Endodermal cell (in vitro differentiated cells): ENCODE measurements around the gene PHOX2A. TPM values are rescaled to one million over a fixed set of nuclear protein-coding genes. Genes with fewer than 3 reads are reported as not detected.
A peak's percentile ranks its signal among the peaks of the same experiment; 100 is the strongest.

Experiments
- DNase-seq: peaks from one replicate; pipeline ENCODE4 v3.0.0-alpha.2; 2017
- H3K27ac ChIP-seq: 2 replicates; pipeline ENCODE4 v1.5.1; 2013; ENCODE audit warnings: mild to moderate bottlenecking, low read depth, low read length, moderate library complexity
- H3K27me3 ChIP-seq: 2 replicates; pipeline ENCODE4 v1.6.1; 2013; ENCODE audit warnings: mild to moderate bottlenecking, low read length, moderate library complexity; ENCODE audit not compliant: insufficient read depth, control insufficient read depth, poor library complexity, severe bottlenecking
- H3K36me3 ChIP-seq: 2 replicates; pipeline ENCODE4 v1.7.0; 2013; ENCODE audit warnings: mild to moderate bottlenecking, low read length, moderate library complexity; ENCODE audit not compliant: control insufficient read depth, insufficient read depth
- H3K4me1 ChIP-seq: one replicate; pipeline ENCODE4 v1.7.0; 2013; ENCODE audit warnings: low read length; ENCODE audit not compliant: control insufficient read depth, insufficient read depth
- H3K4me3 ChIP-seq: 2 replicates; pipeline ENCODE4 v1.5.1; 2013; ENCODE audit warnings: mild to moderate bottlenecking, low read length, moderate library complexity
- H3K9ac ChIP-seq: 2 replicates; pipeline ENCODE4 v1.6.1; 2013; ENCODE audit warnings: mild to moderate bottlenecking, low read length, moderate library complexity; ENCODE audit not compliant: poor library complexity, severe bottlenecking; ENCODE audit errors: extremely low read depth
- H3K9me3 ChIP-seq: 2 replicates; pipeline ENCODE4 v1.6.1; 2013; ENCODE audit warnings: mild to moderate bottlenecking, low read length, moderate library complexity; ENCODE audit not compliant: control insufficient read depth
- H3K27ac Mint-ChIP-seq: 2 replicates; pipeline ENCODE4 v1.8.0; 2020; ENCODE audit warnings: mixed read lengths
- H3K27me3 Mint-ChIP-seq: 2 replicates; pipeline ENCODE4 v1.8.0; 2021; ENCODE audit warnings: mild to moderate bottlenecking, mixed read lengths; ENCODE audit not compliant: insufficient read depth
- H3K36me3 Mint-ChIP-seq: 2 replicates; pipeline ENCODE4 v1.8.0; 2020; ENCODE audit warnings: low read depth, mixed read lengths
- H3K4me1 Mint-ChIP-seq: 2 replicates; pipeline ENCODE4 v1.8.0; 2020; ENCODE audit warnings: mixed read lengths
- H3K4me3 Mint-ChIP-seq: 2 replicates; pipeline ENCODE4 v1.8.0; 2020; ENCODE audit warnings: mild to moderate bottlenecking, moderate library complexity, mixed read lengths
- H3K9me3 Mint-ChIP-seq: 2 replicates; pipeline ENCODE4 v1.8.0; 2020; ENCODE audit warnings: mild to moderate bottlenecking, mixed read lengths
- WGBS, 2 experiments: methylation state at CpG; one replicate each; pipeline versions ENCODE4 v1.1.5 to v1.1.7; 2013; ENCODE audit warnings: missing lambda C conversion rate in 2 of 2, mixed read lengths in 1 of 2; ENCODE audit not compliant: insufficient coverage in 1 of 2, insufficient read length in 1 of 2; 5-methylcytosine and 5-hydroxymethylcytosine counted together
- total RNA-seq, 2 donors: library from RNA; stranded (reverse); fragmentation: NEBNext Ultra II Directional in 1 of 2; extraction: Animal tissue kit (Norgen Biotek cat#: 25700) in 1 of 2; gene quantifications; 2 replicates in 1 of 2; 3 replicates in 1 of 2; pipeline ENCODE4 v1.2.1, GENCODE V29; 2021
- TF ChIP-seq, protein P1 (sequence below): fragments of 200-600 bp; sonication (generic); conservative IDR thresholded peaks from 2 replicates; pipeline ENCODE4 v1.5.0; 2021; ENCODE audit warnings: antibody characterized with exemption, mild to moderate bottlenecking

The PHOX2A gene
- total RNA-seq, 2 donors from 2014 or later = 0.92 TPM; not detected in 1

DNA sequence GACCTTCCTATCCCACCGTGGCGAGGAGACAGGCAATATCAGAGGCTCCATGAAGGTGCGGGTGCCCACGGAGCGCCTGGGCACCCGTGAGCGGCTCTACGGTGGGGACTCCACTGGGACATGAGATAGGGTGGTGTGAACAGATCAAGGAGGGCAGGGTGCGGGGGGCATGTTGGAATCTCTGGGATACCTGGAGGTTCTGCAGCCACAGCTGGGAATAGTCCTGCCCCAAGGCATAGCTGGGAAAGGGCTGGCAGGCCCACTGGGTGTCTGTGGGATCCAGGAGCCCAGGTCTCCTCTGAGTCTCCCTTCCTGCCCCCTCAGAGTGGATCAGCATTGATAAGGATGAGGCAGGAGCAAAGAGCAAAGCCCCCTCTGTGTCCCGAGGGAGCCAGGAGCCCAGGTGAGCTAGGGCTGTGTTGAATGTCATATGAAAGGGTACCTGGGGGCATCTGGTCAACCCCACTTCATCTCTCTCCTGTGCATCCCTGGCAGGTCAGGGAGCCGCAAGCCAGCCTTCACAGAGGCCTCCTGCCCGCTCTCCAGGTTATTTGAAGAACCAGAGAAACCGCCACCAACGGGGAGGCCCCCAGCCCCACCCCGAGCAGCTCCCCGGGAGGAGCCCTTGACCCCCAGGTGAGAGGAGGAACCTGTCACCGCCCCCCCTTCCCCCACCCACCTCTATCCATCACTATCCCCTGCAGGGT lies 8.5 kb downstream of the PHOX2A start:
- WGBS, 2 experiments = 95 to 97% methylated on average over 6 to 17 of the region's 17 CpGs
- no peak overlapping the region for H3K4me3 ChIP-seq

DNA sequence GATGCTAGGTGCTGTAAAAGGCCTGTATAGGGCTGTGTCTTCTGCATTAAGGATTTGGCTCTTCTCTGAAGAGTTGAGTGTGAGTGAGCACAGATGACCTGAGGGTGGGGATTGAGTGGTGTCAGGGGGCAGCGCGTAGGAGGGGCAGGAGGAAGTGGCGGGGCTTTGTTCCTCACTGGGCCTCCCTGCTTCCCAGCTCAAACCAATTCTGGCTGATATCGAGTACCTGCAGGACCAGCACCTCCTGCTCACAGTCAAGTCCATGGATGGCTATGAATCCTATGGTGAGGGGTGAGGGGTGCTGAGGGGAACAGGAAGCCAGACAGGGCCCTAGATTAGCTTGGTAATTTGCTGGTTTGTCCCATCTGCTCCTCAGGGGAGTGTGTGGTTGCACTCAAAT lies 9.1 kb downstream of the PHOX2A start:
- Mint-ChIP-seq H3K27ac (no peak overlapping the region), H3K27me3 (peaks cover 6% of the 10 kb centered on the region), H3K36me3 (peaks cover 68% of the 10 kb centered on the region), H3K9me3 (no peaks in the 10 kb centered on the region), H3K4me3 (no peak overlapping the region), H3K4me1 (peaks cover 9% of the 10 kb centered on the region)
- DNase-seq = no peak
- H3K4me3 ChIP-seq = no peak overlapping the region
- no peak overlapping the region for H3K27ac ChIP-seq
- H3K27me3 ChIP-seq = peaks cover 6% of the 10 kb centered on the region
- peaks cover 86% of the 10 kb centered on the region for H3K36me3 ChIP-seq
- H3K9me3 ChIP-seq = no peaks in the 10 kb centered on the region
- no peaks in the 10 kb centered on the region for H3K4me1 ChIP-seq
- WGBS, 2 experiments = 98 to 100% methylated on average over 4 of the region's 4 CpGs
- TF ChIP-seq, protein P1, sequence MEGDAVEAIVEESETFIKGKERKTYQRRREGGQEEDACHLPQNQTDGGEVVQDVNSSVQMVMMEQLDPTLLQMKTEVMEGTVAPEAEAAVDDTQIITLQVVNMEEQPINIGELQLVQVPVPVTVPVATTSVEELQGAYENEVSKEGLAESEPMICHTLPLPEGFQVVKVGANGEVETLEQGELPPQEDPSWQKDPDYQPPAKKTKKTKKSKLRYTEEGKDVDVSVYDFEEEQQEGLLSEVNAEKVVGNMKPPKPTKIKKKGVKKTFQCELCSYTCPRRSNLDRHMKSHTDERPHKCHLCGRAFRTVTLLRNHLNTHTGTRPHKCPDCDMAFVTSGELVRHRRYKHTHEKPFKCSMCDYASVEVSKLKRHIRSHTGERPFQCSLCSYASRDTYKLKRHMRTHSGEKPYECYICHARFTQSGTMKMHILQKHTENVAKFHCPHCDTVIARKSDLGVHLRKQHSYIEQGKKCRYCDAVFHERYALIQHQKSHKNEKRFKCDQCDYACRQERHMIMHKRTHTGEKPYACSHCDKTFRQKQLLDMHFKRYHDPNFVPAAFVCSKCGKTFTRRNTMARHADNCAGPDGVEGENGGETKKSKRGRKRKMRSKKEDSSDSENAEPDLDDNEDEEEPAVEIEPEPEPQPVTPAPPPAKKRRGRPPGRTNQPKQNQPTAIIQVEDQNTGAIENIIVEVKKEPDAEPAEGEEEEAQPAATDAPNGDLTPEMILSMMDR = no peak
- no peak overlapping the region for H3K9ac ChIP-seq

More for the DNA sequence above, 8.5 kb downstream of the PHOX2A start:
- H3K36me3 ChIP-seq = peaks cover 80% of the 10 kb centered on the region
- no peak overlapping the region for H3K27ac Mint-ChIP-seq
- peaks cover 12% of the 10 kb centered on the region for H3K27me3 ChIP-seq
- H3K36me3 Mint-ChIP-seq = peaks cover 63% of the 10 kb centered on the region
- H3K9me3 ChIP-seq = no peaks in the 10 kb centered on the region
- peak; percentile 27 for DNase-seq
- peaks cover 11% of the 10 kb centered on the region for H3K4me1 Mint-ChIP-seq
- H3K9me3 Mint-ChIP-seq = no peaks in the 10 kb centered on the region
- H3K4me1 ChIP-seq = no peaks in the 10 kb centered on the region
- H3K9ac ChIP-seq = no peak overlapping the region
- H3K27ac ChIP-seq = no peak overlapping the region
- H3K27me3 Mint-ChIP-seq = peaks cover 11% of the 10 kb centered on the region
- TF ChIP-seq, protein P1 = no peak
- no peak overlapping the region for H3K4me3 Mint-ChIP-seq

DNA sequence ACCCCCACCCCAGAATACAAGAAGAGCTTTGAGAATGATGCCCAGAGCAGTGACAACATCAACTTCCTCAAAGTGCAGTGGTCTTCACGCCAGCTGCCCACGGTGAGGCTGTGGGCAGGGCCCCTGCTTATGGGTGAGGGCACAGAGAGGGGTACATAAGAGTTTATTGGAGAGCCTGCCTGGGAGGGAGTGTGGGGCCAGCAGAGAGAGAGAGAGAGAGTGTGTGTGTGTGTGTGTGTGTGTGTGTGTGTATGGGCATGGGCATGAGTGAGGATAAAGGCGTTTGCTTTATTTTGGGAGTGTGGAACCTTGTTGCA lies 9.5 kb downstream of the PHOX2A start:
- peaks cover 9% of the 10 kb centered on the region for H3K4me1 Mint-ChIP-seq
- Histone ChIP-seq H3K9me3 (no peaks in the 10 kb centered on the region), H3K4me3 (no peak overlapping the region), H3K27ac (no peak overlapping the region), H3K4me1 (no peaks in the 10 kb centered on the region), H3K27me3 (peaks cover 3% of the 10 kb centered on the region), H3K36me3 (peaks cover 91% of the 10 kb centered on the region), H3K9ac (no peak overlapping the region)
- 93% methylated on average over 3 of the region's 3 CpGs; no CpG with 5 or more reads in 1 of the 2 experiments for WGBS, 2 experiments
- no peak overlapping the region for H3K27ac Mint-ChIP-seq
- TF ChIP-seq, protein P1 = no peak
- H3K4me3 Mint-ChIP-seq = no peak overlapping the region
- no peaks in the 10 kb centered on the region for H3K9me3 Mint-ChIP-seq
- H3K36me3 Mint-ChIP-seq = peaks cover 72% of the 10 kb centered on the region
- DNase-seq = peak; percentile 12
- peaks cover 6% of the 10 kb centered on the region for H3K27me3 Mint-ChIP-seq
